ENCODE measurements around the gene ASPA.

DNA sequence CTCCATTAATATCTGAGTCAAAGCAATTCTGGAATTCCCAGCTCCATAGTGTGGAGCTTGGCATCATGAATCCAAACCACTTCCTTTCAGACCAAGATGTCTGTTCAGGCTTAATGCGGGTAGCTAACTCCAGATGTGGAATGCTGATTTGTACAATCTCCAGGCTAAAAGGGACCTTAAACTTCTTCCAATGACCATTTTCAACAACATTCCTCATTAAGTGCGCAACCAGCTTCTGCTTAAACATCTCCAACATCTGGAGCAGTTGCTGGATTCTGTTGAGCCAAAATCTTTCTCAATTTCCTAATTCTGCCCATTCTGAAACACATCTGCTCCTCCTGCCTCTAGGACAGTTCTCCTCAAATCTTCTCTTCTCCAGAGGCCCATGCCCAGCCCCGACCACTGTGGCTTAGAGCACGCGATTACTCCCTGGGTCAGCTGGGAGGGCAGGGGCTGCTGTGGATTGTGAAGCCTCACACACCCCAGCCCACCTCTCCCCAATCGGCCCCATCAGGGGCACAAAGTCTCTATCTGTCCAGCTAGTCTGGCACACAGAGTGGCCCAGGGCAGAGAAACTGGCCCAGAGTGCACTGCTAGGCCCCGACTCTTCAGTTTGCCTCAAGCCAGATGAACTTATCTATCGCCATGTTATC is 36.2 kb downstream of the ASPA start:
- TF ChIP-seq SETDB1 (IDR thresholded peaks at IDR 0.05; ENCODE audit: insufficient read length, low read length): no peak
- TF ChIP-seq CTCF (tag by site-specific recombination; IDR thresholded peaks at IDR 0.05): no peak
- TF ChIP-seq ZNF621 (tag by site-specific recombination; IDR thresholded peaks at IDR 0.05): no peak
- no peak for TF ChIP-seq ZNF335 (tag by site-specific recombination; conservative IDR thresholded peaks at IDR 0.05)
- no peak for TF ChIP-seq ZNF292 (tag by site-specific recombination; IDR thresholded peaks at IDR 0.05; ENCODE audit: borderline replicate concordance, low read depth)
- TF ChIP-seq TCF7L2 (IDR thresholded peaks at IDR 0.05; ENCODE audit: borderline replicate concordance, low read depth, low read length): no peak
- TF ChIP-seq, protein P1, sequence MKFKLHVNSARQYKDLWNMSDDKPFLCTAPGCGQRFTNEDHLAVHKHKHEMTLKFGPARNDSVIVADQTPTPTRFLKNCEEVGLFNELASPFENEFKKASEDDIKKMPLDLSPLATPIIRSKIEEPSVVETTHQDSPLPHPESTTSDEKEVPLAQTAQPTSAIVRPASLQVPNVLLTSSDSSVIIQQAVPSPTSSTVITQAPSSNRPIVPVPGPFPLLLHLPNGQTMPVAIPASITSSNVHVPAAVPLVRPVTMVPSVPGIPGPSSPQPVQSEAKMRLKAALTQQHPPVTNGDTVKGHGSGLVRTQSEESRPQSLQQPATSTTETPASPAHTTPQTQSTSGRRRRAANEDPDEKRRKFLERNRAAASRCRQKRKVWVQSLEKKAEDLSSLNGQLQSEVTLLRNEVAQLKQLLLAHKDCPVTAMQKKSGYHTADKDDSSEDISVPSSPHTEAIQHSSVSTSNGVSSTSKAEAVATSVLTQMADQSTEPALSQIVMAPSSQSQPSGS (tag by site-specific recombination; IDR thresholded peaks at IDR 0.05; ENCODE audit: low read depth): no peak
- TF ChIP-seq ZNF843 (tag by site-specific recombination; IDR thresholded peaks at IDR 0.05): no peak
- TF ChIP-seq ZNF311 (tag by site-specific recombination; IDR thresholded peaks at IDR 0.05; ENCODE audit: borderline replicate concordance): no peak
- no peak for TF ChIP-seq ZNF558 (tag by site-specific recombination; IDR thresholded peaks at IDR 0.05)
- TF ChIP-seq WT1 (tag by site-specific recombination; IDR thresholded peaks at IDR 0.05): no peak
- TF ChIP-seq, protein P2, sequence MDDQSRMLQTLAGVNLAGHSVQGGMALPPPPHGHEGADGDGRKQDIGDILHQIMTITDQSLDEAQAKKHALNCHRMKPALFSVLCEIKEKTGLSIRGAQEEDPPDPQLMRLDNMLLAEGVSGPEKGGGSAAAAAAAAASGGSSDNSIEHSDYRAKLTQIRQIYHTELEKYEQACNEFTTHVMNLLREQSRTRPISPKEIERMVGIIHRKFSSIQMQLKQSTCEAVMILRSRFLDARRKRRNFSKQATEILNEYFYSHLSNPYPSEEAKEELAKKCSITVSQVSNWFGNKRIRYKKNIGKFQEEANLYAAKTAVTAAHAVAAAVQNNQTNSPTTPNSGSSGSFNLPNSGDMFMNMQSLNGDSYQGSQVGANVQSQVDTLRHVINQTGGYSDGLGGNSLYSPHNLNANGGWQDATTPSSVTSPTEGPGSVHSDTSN (CRISPR knock-in tag; IDR thresholded peaks at IDR 0.05): no peak
- TF ChIP-seq, protein P3, sequence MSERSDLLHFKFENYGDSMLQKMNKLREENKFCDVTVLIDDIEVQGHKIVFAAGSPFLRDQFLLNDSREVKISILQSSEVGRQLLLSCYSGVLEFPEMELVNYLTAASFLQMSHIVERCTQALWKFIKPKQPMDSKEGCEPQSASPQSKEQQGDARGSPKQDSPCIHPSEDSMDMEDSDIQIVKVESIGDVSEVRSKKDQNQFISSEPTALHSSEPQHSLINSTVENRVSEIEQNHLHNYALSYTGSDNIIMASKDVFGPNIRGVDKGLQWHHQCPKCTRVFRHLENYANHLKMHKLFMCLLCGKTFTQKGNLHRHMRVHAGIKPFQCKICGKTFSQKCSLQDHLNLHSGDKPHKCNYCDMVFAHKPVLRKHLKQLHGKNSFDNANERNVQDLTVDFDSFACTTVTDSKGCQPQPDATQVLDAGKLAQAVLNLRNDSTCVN (tag by site-specific recombination; optimal IDR thresholded peaks at IDR 0.05): no peak
- TF ChIP-seq PRDM4 (tag by site-specific recombination; IDR thresholded peaks at IDR 0.05): no peak
